CD14-positive monocyte (primary cell): ENCODE results near the gene TIAM2. TPM values are rescaled to one million over a fixed set of nuclear protein-coding genes. Genes with fewer than 3 reads are reported as not detected.

ENCODE experiments used
- DNase-seq, 3 donors: peaks; one replicate each; pipeline ENCODE4 v3.0.0-alpha.2; 2011 to 2022
- H2AFZ ChIP-seq: 2 replicates; pipeline ENCODE4 v1.6.0; 2012; ENCODE audit warnings: mild to moderate bottlenecking, low read depth, low read length, inconsistent platforms; ENCODE audit not compliant: insufficient read depth, poor library complexity, severe bottlenecking
- H3K27ac ChIP-seq, 2 donors: 1 replicate in 1 of 2; 2 replicates in 1 of 2; pipeline ENCODE4 v1.5.1; 2012 to 2013; ENCODE audit warnings: low read length in 2 of 2, control low read depth in 1 of 2, inconsistent platforms in 1 of 2, low read depth in 1 of 2, mild to moderate bottlenecking in 1 of 2
- H3K27me3 ChIP-seq, 2 donors: one replicate each; pipeline versions ENCODE4 v1.6.0 to v1.6.1; 2011 to 2013; ENCODE audit warnings: low read length in 2 of 2; ENCODE audit not compliant: control insufficient read depth in 2 of 2, insufficient read depth in 2 of 2
- H3K36me3 ChIP-seq, 2 donors: replicated peaks in 1 of 2; 1 replicate in 1 of 2; 2 replicates in 1 of 2; pipeline versions ENCODE4 v1.5.1 to v1.6.1; 2012 to 2013; ENCODE audit warnings: low read length in 2 of 2, control low read depth in 1 of 2, inconsistent platforms in 1 of 2, mild to moderate bottlenecking in 1 of 2; ENCODE audit not compliant: insufficient read depth in 2 of 2, control insufficient read depth in 1 of 2
- H3K4me1 ChIP-seq, 2 donors: 1 replicate in 1 of 2; 2 replicates in 1 of 2; pipeline versions ENCODE4 v1.5.1 to v1.6.1; 2012 to 2013; ENCODE audit warnings: low read length in 2 of 2, control low read depth in 1 of 2, inconsistent platforms in 1 of 2, mild to moderate bottlenecking in 1 of 2, moderate library complexity in 1 of 2; ENCODE audit not compliant: insufficient read depth in 2 of 2, control insufficient read depth in 1 of 2
- H3K4me2 ChIP-seq: replicated peaks from 2 replicates; pipeline ENCODE3; 2012; ENCODE audit warnings: low read length, moderate library complexity, mild to moderate bottlenecking; ENCODE audit not compliant: poor library complexity, severe bottlenecking; ENCODE audit errors: extremely low read depth
- H3K4me3 ChIP-seq, 3 experiments: fragments of 200-600 bp in 1 of 3; sonication (generic) in 1 of 3; replicated peaks in 1 of 3; 1 replicate in 2 of 3; 2 replicates in 1 of 3; pipeline ENCODE4 v1.5.1; 2011 to 2013; ENCODE audit warnings: low read length in 3 of 3, mild to moderate bottlenecking in 3 of 3, control low read depth in 2 of 3, low read depth in 2 of 3, inconsistent platforms in 1 of 3, moderate library complexity in 1 of 3
- H3K79me2 ChIP-seq: 2 replicates; pipeline ENCODE4 v1.6.0; 2012; ENCODE audit warnings: mild to moderate bottlenecking, control low read depth, inconsistent platforms, low read length, moderate library complexity; ENCODE audit not compliant: insufficient read depth
- H3K9ac ChIP-seq: 2 replicates; pipeline ENCODE4 v1.6.0; 2017; ENCODE audit warnings: low read length, mild to moderate bottlenecking; ENCODE audit not compliant: insufficient read depth, poor library complexity, severe bottlenecking
- H3K9me3 ChIP-seq, 2 donors: replicated peaks in 1 of 2; 1 replicate in 1 of 2; 2 replicates in 1 of 2; pipeline versions ENCODE4 v1.5.1 to v1.6.1; 2012 to 2013; ENCODE audit warnings: low read length in 2 of 2, control low read depth in 1 of 2; ENCODE audit not compliant: control insufficient read depth in 1 of 2, insufficient read depth in 1 of 2
- H4K20me1 ChIP-seq: 2 replicates; pipeline ENCODE4 v1.6.0; 2012; ENCODE audit warnings: mild to moderate bottlenecking, low read length, control low read depth, moderate library complexity; ENCODE audit not compliant: insufficient read depth
- H3K27ac Mint-ChIP-seq, 7 donors: one replicate each; pipeline ENCODE4 v1.8.0; 2020; ENCODE audit warnings: mild to moderate bottlenecking in 7 of 7, mixed read lengths in 7 of 7, moderate library complexity in 6 of 7, inconsistent platforms in 2 of 7
- H3K27me3 Mint-ChIP-seq, 3 donors: one replicate each; pipeline ENCODE4 v1.8.0; 2021 to 2022; ENCODE audit warnings: low read depth in 3 of 3, mild to moderate bottlenecking in 3 of 3, mixed read lengths in 3 of 3, moderate library complexity in 3 of 3, inconsistent platforms in 1 of 3
- H3K36me3 Mint-ChIP-seq, 2 donors: one replicate each; pipeline ENCODE4 v1.8.0; 2020; ENCODE audit warnings: mixed read lengths in 2 of 2, inconsistent platforms in 1 of 2, mild to moderate bottlenecking in 1 of 2
- H3K4me1 Mint-ChIP-seq: one replicate; pipeline ENCODE4 v1.8.0; 2020; ENCODE audit warnings: mild to moderate bottlenecking, mixed read lengths
- H3K4me3 Mint-ChIP-seq, 2 donors: one replicate each; pipeline ENCODE4 v1.8.0; 2020; ENCODE audit warnings: mild to moderate bottlenecking in 2 of 2, mixed read lengths in 2 of 2, moderate library complexity in 1 of 2
- H3K9me3 Mint-ChIP-seq, 7 donors: one replicate each; pipeline ENCODE4 v1.8.0; 2020 to 2022; ENCODE audit warnings: mixed read lengths in 7 of 7, mild to moderate bottlenecking in 6 of 7, moderate library complexity in 6 of 7, inconsistent platforms in 2 of 7
- CTCF ChIP-seq: fragments of 200-600 bp; IDR thresholded peaks from one replicate; pipeline ENCODE4 v1.8.0; 2022; ENCODE audit warnings: antibody characterized with exemption, mild to moderate bottlenecking
- WGBS: methylation state at CpG from one replicate; pipeline ENCODE4 v1.1.5; 2013; ENCODE audit warnings: missing lambda C conversion rate; ENCODE audit not compliant: insufficient coverage; 5-methylcytosine and 5-hydroxymethylcytosine counted together
- intact Hi-C, 2 donors: fragments of 100-400 bp; cut with micrococcal nuclease; formaldehyde crosslinking; loops; one replicate each; pipeline versions ENCODE4 v1.15.0 to v1.15.1; 2023
- polyA plus RNA-seq, 3 donors: library from polyadenylated mRNA; depleted of rRNA in 1 of 3; unstranded in 2 of 3; stranded (reverse) in 1 of 3; fragments of 300-500 nt in 2 of 3; fragments of >200 nt in 1 of 3; fragmentation: Illumina TruSeq in 2 of 3; gene quantifications; 1 replicate in 2 of 3; 2 replicates in 1 of 3; pipeline ENCODE4 v1.2.3, GENCODE V29; 2012 to 2021

TIAM2 gene
- polyA plus RNA-seq, 3 donors = 0.25 to 4.2 (median 0.67) TPM

DNA sequence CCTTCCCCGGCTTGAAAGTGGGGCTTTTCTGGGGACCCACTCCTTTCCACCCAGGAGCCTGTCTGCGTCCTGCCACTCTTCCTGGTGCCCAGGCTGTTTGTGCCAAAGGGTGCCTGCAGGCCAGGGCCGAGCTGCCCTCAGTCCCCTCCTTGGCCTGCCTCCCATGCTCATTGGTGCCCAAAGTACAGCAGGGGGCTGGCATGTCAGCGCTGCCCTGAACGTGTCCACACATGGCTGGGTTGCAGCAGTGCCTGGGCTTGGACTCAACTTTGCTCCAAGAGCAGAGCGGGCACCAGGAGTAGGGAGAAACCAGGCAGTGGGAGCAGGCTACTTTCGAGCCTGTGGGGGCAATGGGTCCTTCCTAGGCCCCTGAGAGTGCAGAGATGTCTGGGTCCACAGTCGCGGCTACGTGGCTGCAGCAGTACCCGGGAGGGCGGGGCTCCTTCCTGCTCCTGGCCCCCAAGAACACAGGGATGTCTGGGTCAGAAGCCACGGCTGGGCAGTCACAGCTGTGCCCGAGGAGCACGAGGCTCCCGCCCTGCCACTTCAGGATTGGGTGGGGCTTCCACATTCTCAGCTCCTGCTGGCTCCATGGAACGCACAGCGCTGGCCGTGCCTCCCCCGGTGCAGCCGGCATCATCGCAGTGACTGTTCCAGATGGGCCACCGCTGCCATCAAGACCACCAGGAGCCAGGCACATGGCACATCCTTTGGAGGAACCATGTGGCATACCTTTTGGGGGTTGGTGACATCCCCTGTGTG is 218.7 kb downstream of the TIAM2 start:
- Mint-ChIP-seq H3K9me3 (no peaks in the 10 kb centered on the region), H3K36me3 (no peaks in the 10 kb centered on the region), H3K27me3 (peaks cover 2 to 7% (median 5%) of the 10 kb centered on the region in 3 donors), H3K4me3 (no peak overlapping the region), H3K27ac (no peak overlapping the region), H3K4me1 (no peaks in the 10 kb centered on the region)
- no peak overlapping the region for H3K4me2 ChIP-seq
- no peaks in the 10 kb centered on the region for H3K9me3 ChIP-seq
- no peak overlapping the region for H3K4me3 ChIP-seq
- no peaks in the 10 kb centered on the region for H3K27me3 ChIP-seq
- TF ChIP-seq CTCF = no peak
- no peak overlapping the region for H3K9ac ChIP-seq
- WGBS = 94% methylated on average over 23 of the region's 23 CpGs
- no peak overlapping the region for H2AFZ ChIP-seq
- H3K4me1 ChIP-seq = no peaks in the 10 kb centered on the region
- H3K36me3 ChIP-seq = no peaks in the 10 kb centered on the region
- H4K20me1 ChIP-seq = no peaks in the 10 kb centered on the region
- DNase-seq = no peak
- H3K27ac ChIP-seq = no peak overlapping the region
- intact Hi-C loops = no loop called here
- H3K79me2 ChIP-seq = no peaks in the 10 kb centered on the region

DNA sequence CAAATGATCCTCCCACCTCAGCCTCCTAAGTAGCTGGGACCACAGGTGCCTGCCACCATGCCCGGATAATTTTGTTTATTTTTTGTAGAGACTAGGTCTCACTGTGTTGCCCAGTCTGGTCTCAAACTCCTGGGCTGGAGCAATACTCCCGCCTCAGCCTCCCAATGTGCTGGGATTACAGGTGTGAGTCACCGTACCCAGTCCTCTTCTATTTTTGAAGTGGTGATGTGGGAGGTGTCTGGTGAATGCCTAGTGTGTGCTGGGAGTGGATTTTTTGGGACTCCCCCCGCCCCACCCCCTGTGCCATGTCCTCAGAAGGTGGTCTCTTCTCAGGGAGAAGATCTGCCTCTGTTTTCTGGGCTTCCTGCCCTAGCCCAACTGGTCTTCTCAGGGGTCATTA is 220.8 kb downstream of the TIAM2 start:
- H3K79me2 ChIP-seq = no peaks in the 10 kb centered on the region
- intact Hi-C loops = no loop called here
- no peak for DNase-seq
- H3K27me3 ChIP-seq = no peaks in the 10 kb centered on the region
- no peak overlapping the region for H3K27ac ChIP-seq
- Mint-ChIP-seq H3K9me3 (no peaks in the 10 kb centered on the region), H3K27ac (no peak overlapping the region), H3K36me3 (no peaks in the 10 kb centered on the region), H3K27me3 (peaks cover 3 to 7% (median 5%) of the 10 kb centered on the region in 3 donors), H3K4me1 (peaks cover 15% of the 10 kb centered on the region), H3K4me3 (no peak overlapping the region)
- peaks cover 12% of the 10 kb centered on the region in 2 donors for H3K4me1 ChIP-seq
- H3K4me3 ChIP-seq = no peak overlapping the region
- H3K9me3 ChIP-seq = no peaks in the 10 kb centered on the region
- 80% methylated on average over 1 of the region's 4 CpGs for WGBS
- TF ChIP-seq CTCF = no peak
- no peaks in the 10 kb centered on the region for H4K20me1 ChIP-seq
- H3K9ac ChIP-seq = no peak overlapping the region
- H3K36me3 ChIP-seq = no peaks in the 10 kb centered on the region
- no peak overlapping the region for H3K4me2 ChIP-seq
- H2AFZ ChIP-seq = no peak overlapping the region
